ENCODE results near the gene SLC7A11.
A peak's percentile ranks its signal among the peaks of the same experiment; 100 is the strongest.

The SLC7A11 gene

DNA sequence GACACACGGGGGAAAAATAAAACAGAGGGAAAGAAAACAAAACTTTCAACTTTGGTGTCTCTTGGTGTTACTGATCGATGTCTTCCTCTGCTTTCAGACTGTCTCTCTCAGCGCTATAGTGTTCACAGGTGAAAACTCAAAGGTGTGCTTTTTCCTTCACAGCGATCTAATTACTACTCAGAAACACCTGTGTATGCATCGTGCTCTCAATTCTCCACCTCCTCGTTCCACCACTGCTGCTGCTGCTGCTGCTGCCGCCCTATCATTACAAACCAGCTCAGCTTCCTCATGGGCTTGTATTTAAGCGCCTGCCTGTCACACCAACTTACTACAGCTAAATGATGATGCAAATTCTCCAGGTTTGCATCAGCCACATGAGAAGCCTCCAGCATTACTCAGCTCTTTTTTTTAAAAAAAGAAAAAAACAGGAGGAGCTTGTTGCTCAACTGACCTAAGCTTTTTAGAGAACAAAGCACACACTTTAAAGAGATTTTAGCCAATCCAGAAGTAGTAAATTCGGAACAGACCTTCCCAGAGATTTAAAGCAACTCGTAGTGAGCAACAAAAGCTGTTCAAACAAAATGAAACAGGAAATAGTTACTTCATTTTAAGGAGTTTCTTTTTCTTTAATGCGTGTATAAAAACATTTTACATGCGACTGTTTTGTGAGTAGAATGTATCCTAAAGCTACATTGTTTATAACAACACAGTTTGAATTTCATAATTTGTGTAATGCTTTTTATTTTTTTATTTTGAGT, at the start of gene SLC7A11:
TSS of gene SLC7A11 (minus strand) at position 274 of the 758 bp plus-strand sequence. CDS start 280 bp downstream, outside the sequence.
- peak in 2 of 3 experiments; percentile 3 to 21 for DNase-seq (ENCODE audit: low read depth in 3 of 3)

DNA sequence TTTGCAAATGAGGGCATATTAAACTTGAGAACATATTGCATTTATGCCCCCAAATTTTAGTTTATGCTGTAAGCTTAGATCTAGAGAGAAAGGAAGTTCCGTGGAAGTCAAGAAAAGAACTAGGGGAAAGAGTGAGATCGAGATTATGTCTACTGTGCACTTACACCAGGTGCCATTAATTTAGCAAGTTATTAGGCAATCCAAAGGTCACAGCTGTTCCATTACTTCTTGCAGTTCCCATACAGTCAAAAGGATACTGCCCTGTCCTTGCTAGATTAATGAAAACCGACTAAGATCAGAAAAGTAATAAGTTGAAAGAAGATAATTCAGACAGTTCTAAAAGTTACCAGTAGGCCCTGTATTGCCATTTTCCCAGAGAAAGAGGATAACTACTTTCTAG, 49.3 kb upstream of the SLC7A11 start:
- DNase-seq (ENCODE audit: low read depth in 3 of 3) = no peak

DNA sequence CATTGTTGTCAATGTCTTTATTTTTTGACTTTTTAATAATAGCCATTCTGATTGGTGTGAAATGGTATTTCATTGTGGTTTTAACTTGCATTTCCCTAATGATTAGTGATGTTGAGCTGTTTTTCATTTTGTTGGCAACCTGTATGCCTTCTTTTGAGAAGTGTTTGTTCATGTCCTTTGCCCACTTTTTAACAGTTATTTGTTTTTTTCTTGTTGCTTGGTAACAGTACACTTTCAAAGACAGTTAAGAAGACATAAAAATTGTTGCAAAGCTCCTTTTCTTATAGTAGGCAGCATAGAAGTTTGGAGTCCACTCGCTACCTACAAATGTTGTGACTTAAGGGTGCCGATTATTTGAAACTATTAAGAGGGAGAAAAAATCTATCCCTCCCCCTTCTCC, 48.7 kb upstream of the SLC7A11 start:
- DNase-seq (ENCODE audit: low read depth in 3 of 3) = no peak

DNA sequence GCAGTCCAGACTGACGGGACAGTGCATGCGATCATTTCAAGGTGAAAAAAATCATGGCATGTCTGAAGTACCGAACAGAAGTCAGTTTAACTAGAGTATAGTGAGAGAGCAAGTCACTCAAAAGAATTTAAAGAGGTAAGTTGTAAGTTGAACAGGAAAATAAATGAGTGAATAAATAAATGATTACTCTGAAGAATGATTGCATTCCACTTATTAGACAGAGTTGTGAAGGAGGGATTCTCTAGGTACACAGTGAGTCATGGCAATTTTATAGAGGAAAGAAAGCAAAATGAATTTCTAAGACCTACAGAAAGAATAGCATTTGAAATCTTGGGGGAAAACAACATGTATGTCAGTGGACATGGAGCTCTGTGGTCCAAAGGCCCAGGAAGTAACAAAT, 37.1 kb upstream of the SLC7A11 start:
- no peak for DNase-seq (ENCODE audit: low read depth in 3 of 3)

DNA sequence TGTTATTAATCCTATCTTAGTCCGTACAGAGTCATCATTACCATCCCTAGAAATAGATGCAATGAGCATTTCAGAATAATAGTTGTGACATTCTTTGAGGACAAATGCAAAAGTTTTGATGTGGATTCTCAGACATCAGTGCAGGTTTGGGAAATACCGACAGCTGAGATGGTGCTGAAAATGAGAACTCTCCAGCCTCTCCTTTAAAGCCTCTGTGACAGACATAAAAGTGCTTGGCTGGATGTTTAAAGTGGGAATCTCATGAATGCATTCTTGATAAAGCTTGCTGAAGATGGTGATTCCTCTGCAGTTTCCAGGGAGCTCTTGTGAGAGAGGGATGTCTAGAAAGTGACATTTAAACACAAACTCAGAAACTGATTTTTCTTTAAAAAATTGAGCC, 35.0 kb upstream of the SLC7A11 start:
- DNase-seq (ENCODE audit: low read depth in 3 of 3) = no peak

DNA sequence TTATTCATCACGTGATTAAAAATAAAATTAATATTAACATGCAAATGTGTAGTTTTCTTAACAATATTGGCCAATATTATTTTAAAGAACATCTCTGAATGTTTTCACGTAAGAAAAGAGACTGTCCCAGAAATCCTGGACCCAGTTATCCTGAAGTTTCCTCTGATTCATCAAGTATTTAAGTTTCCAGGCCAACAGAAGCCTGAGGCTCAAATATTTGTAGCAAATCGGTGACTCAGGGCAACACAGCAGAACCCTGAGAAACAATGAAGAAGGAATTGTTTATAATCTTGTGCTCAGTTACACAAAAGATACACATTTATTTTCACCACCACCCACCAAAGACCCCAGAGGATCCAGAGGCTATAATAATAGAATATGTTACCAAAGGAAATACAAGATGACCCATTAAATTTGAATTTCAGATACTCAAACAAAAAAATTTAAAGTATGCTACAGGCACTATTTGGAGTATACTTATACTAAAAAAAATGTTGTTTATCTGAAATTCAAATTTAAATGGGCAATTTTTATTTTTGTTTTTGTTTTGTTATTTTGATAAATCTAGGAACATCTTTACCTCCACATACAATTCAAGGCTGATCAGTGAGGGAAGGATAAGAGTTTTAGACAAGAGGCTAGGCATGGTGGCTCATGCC, 33.9 kb upstream of the SLC7A11 start:
- no peak for DNase-seq (ENCODE audit: low read depth in 3 of 3)

DNA sequence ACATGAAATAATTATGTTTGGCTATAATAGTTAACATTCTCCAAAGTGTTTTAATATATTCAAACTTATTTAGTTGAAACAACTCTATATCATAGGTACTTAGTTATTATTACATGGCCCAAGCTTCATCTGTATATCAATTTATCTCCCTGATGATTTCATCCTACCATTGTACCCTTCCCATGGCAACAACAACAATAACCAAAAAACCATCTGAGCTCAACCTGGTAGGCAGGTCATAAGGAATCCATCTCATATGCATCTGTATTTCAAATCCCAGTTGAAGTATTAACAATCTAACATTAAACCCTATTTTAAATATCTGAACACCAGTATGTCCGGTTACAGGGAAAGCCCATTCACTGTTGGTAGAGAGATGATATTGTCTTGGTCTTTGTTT, 33.1 kb upstream of the SLC7A11 start:
- no peak for DNase-seq (ENCODE audit: low read depth in 3 of 3)

DNA sequence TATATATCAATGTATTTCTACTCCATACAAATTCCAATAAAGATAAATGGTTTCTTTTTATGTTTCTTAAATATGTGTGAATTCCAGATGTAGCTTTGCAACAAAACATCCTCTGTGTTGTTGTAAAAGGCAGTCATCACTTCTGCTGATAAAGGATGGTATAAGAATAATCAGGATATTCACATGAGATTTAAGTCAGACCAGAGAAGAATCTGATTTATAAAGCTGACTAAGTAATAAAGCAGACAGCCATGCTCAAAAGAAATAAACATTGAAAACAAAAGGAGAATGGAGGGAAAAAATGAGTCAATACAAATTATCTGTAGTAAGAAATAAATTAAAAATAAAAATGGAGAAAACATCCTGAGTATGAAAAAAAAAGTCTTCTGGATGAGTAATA, 27.0 kb upstream of the SLC7A11 start:
- DNase-seq (ENCODE audit: low read depth in 3 of 3) = no peak

DNA sequence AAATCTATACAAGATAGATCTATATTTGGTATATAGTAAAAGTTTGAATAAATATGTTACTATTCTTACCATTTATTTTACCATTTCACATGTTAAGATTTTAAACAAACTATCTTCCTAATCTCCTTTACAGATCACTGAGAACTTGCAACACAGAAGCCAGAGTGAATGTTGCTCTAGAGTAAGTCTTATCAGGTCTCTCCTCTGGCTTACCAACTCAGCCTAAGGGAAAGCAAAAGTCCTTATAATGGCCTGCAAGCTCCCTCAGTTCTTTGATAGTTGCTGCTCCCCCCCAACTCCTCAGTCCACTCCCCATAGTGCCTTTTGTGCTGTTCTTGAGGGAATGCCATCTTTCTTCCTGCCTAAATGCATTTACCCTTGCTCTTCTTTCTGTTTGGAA, 25.7 kb upstream of the SLC7A11 start:
- DNase-seq (ENCODE audit: low read depth in 3 of 3) = no peak

DNA sequence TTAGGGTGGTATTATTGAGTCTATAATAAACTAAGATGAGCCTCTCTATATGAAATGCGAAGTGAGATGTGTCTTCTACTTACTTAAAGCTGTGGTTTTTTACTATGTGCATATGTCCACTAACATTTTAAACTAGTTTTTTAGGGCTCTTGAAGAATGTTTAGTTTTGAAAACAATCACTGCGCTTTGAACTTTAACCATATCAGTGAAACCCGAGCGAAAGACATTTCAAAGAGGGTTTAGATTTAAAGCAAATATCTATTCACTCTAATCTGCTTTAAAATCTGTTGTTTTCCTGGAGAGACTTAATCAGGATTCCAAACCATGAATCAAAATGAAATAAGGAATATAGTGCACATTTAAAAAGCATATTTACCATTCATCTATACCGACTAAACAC, 24.8 kb upstream of the SLC7A11 start:
- DNase-seq (ENCODE audit: low read depth in 3 of 3) = no peak

DNA sequence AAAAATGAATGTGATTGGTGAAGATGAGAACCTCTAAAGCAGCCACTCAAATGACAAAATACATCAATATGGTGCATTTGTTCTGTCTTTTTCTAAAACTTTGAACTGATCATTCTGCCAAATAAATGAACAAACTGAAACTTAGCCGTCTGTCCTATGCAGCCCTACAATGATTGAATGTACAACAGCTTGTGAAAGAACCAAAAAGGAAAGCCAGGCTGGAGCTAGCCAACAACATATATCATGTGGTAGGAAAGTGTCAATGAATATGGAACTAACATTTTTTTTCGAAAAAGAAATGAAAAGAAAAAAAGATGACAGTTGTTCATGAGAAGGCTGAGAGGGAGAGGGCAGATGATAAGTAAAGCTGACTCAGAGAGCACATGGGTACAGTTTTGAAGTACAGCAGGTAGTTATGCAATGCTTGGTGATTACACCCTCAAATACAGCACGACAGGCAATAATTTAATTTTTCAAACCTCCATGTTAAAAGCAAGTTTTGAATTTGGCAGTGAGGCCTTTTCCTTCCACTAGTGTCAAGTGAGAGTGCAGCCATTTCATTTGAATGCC, 21.2 kb upstream of the SLC7A11 start:
- no peak for DNase-seq (ENCODE audit: low read depth in 3 of 3)

DNA sequence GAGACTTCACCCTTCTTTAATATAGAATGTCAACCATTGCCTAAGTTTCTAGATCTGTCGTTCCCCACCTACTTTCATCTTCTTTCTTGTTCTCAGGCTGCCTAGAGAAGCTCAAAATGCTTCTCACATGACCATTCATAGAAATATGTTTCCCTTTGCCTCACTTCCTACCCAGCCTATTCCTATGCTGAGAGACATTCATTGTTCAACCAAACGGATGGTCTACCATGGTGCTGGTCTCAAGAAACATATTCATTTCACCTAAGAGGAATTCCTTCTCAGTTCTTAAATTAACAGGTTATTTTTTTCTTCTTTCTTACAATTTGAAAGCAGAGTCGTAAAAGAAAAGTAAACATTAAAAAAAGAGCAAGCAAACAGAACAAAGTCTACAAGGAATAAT, 20.3 kb upstream of the SLC7A11 start:
- no peak for DNase-seq (ENCODE audit: low read depth in 3 of 3)

DNA sequence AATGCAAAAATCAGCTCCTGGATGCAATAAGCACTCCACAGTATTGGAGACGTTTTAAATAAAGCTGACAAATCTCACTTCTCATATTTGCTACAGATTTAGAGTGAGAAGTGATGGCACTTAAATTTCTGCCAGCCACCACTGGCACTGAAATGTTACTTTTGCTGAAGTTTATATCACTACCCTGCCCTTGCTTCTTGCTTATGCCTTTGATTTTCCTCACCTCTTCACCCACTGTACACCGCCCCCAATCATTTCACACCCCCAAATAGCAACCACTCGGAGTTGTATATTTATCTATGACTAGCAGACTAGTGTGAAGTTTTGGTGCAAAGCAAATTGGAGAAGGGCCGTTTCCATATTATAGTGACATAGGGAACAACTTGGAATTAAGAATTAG, 19.9 kb upstream of the SLC7A11 start:
- DNase-seq (ENCODE audit: low read depth in 3 of 3) = no peak

DNA sequence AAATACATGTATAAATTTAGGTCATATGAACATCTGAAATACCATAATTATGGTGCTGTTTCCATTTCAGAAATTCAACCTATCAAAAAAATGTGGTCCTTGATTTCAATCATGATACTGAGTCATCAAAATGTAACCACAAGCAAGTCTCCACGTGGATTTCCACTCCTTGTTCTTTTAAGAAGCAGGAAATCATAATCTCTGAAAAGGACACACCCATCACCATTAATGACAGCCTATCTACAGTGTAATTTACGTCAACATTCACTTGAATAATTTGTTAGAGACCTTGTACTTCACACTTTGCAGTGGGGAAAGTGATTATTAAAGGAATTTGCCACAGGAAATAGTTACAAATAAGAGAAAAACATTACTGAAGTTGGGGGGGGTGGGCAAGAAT, 17.7 kb upstream of the SLC7A11 start:
- no peak for DNase-seq (ENCODE audit: low read depth in 3 of 3)

DNA sequence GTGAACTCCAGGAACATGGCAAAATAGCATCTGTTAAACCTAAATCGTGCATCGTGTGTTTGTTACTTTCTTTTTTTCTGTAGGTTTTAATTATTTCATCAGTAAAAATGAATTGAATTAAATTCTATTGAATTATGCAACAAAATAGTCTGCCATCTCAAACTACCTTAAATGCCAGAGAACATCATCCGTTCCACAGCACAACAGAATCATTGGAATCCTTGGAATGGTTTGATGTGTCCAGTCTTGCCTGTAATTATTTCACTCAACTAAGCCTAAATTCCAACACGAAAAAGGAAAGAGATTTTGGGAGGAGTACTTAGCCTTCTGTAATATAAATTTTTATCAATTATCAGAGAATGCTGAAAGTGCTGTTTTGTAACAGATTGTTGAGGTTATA, 17.1 kb upstream of the SLC7A11 start:
- DNase-seq (ENCODE audit: low read depth in 3 of 3) = no peak

DNA sequence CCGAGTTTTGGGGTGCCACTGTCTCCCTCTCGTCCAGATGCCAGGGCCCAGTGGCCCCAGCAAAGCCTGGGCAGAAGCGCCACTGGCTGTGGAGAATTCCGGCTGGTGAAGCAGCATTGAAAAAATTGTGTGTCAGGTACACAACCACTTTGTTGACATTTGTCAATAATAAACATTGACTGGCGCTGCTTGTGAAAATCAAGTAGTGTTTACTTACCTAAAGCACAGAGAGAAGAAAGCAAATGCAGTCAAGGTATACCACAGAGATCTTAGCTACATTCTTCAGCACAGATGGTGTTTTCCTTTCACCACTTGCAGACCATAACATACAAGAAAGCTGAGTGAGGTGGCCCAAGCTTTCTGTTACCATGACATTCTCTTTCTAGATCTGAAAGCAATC, 14.5 kb upstream of the SLC7A11 start:
- no peak for DNase-seq (ENCODE audit: low read depth in 3 of 3)

DNA sequence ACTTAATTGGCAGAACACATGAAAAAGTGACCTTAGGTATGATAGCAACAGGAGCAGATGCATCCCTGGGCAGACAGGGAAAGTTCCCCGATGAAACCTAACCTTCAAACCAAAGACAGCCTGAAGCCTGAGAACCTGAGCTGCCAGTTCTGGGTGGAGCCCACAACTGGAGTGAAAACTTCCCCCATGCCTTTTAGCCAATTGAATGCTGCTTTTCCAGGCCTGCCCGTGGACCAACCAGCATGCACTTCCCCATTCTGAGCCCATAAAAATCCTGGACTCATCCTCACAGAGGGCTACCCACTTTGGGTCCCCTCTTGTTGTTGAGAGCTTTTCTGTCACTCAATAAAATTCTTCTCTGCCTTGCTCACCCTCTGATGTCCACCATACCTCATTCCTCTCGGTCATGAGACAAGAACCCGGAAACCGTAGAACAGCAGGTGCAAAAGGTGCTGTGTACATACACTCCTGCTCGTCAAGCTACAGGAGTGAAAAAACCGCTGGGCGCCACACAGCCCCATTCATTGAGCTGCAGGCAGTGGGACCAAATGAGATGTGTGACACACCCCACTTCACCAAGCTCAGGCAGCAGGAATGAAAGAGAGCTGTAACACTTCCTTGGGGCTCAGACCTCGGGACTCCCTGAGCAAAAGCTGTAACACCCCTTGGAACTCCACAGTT, 13.9 kb upstream of the SLC7A11 start:
- no peak for DNase-seq (ENCODE audit: low read depth in 3 of 3)

DNA sequence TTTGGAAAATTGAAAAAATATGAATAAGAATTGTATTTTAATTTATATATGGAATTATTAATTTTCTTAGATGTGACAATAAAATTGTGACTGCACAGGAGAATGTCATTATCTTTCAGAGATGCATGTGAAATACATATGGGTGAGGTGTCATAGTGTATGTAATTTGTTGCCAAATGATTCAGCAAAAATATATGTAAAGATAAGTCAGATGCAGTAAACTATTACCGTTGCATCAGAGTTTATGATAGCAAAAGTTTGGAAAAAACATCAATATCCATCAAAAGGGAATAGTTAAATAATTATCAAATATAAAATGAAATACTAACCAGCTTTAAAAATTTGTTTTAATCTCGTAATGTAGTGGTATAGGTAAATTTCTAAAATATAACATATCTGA, 10.4 kb upstream of the SLC7A11 start:
- no peak for DNase-seq (ENCODE audit: low read depth in 3 of 3)

DNA sequence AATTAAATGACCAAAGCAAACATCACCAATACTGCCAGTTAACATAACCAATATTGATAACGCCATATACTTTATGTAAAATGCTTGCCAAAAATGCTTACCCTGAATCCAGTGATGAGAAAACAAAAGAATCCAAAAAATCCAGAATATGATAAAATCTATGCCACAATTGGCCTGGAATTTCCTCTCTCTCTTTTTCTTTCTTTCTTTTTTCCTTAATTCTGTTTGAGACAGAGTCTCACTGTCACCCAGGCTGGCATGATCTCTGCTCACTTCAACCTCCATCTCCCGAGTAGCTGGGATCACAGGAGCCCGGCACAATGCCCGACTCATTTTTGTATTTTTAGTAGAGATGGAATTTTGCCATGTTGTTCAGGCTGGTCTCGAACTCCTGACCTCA, 9.8 kb upstream of the SLC7A11 start:
- no peak for DNase-seq (ENCODE audit: low read depth in 3 of 3)

DNA sequence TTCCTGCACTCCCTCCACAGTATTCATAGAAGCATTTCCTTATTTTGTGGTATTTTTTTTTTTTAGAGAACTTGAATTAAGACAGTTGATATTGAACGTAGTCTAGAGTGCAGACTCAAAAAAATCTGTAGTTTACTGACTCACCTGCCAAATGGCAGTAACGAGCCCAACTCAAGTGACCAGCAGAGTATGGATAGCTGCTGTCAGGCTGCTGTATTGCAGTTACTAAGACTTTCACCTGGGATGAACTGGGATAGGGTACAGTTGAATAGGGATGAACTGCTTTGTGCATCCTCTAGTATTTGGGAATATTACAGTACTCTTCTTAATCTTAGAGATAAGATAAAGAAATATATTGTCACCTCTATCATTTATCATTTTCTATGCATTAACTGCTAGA, 7.0 kb upstream of the SLC7A11 start:
- DNase-seq (ENCODE audit: low read depth in 3 of 3) = no peak

DNA sequence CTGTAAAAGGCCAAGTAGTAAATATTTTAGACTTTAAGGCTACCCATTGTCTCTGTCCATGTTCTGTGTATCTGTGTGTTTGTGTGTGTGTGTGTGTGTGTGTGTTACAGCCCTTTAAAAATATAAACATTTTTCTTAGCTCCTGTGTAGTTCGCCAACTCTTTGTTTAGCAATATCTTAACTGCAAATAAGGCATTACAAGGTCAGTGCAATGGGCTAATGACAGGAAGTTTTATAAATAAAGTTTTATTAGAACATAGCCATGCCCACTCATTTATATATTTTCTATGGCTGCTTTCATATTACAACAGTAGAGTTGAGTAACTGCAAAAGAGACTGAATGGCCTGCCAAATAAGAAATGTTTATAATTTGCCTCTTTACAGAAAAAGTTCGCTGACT, 5.9 kb upstream of the SLC7A11 start:
- DNase-seq (ENCODE audit: low read depth in 3 of 3) = no peak

DNA sequence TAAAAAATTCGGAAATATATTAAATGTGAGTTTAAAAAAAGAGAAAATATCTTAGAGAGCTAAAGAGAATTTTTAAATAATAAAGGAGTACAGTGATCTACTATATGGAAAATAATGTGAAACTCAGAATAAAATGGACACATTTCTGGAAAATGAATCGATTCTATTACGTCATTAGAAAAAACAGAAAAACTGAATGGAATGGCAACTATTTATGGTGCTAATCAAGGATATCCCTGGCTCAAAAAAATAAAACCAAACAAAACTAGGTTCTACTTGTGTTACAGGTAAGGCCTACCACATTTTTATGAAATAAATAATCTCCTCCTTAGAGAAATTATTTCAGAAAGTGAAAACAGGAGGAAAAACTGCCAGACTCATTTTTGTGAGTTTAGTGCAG, 5.5 kb upstream of the SLC7A11 start:
- no peak for DNase-seq (ENCODE audit: low read depth in 3 of 3)

DNA sequence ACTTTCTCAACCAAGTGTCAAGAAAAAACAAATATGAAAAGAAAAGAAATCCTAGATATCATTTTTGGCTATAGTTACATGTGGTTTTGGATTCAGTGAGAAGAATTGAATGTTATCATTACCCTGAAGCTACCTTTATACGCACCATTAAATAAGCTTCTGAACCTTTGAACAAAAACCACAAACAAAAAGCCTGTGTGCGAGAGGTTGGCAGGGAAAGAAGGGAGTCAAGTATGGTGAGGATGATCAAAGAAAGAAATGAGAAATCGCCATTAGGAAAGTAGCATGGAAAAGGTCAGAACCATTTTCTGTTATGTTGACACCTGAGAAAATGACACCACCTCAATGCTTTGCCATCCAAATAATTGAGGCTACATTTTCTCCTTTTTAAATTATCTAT, 1.2 kb upstream of the SLC7A11 start:
- DNase-seq (ENCODE audit: low read depth in 3 of 3) = no peak

Measured in stimulated activated CD4-positive, alpha-beta T cell treated with anti-CD3 and anti-CD28 coated beads, TNF-alpha, amount 100 ng/mL, for 24 hours (primary cell).